Activated T-helper 9 cell treated with anti-CD3 and anti-CD28 coated beads, Interleukin-2, amount 50 U/mL, for 16 hours (primary cell): Measurements from ENCODE around the gene GRID1.

Experiments
- DNase-seq: peaks from one replicate; pipeline ENCODE4 v3.0.0-alpha.2; 2020; ENCODE audit warnings: low read depth

Gene GRID1

GRCh38 chr10:86265236-86265894 lies 101.2 kb downstream of the GRID1 start:
- DNase-seq, result no peak

GRCh38 chr10:86264481-86265231 lies 101.9 kb downstream of the GRID1 start:
- no peak for DNase-seq

GRCh38 chr10:86263907-86264306 lies 102.7 kb downstream of the GRID1 start:
- no peak for DNase-seq

GRCh38 chr10:86263209-86263608 lies 103.4 kb downstream of the GRID1 start:
- DNase-seq, result no peak

- DNase-seq, result no peak
Observed at GRCh38 chr10:86262688-86263181, 103.9 kb downstream of the GRID1 start.

- no peak for DNase-seq
Observed at GRCh38 chr10:86261941-86262687, 104.5 kb downstream of the GRID1 start.

- DNase-seq, result no peak
Observed at GRCh38 chr10:86261470-86261869, 105.1 kb downstream of the GRID1 start.

GRCh38 chr10:86260564-86260963 lies 106.0 kb downstream of the GRID1 start:
- DNase-seq, result no peak

GRCh38 chr10:86259901-86260562 lies 106.6 kb downstream of the GRID1 start:
- no peak for DNase-seq

GRCh38 chr10:86258941-86259340 lies 107.7 kb downstream of the GRID1 start:
- no peak for DNase-seq

GRCh38 chr10:86258499-86258898 lies 108.1 kb downstream of the GRID1 start:
- DNase-seq, result no peak

GRCh38 chr10:86257683-86258082 lies 108.9 kb downstream of the GRID1 start:
- DNase-seq, result no peak

GRCh38 chr10:86256690-86257315 lies 109.8 kb downstream of the GRID1 start:
- DNase-seq, result no peak

- DNase-seq, result no peak
Observed at GRCh38 chr10:86255405-86256251, 111.0 kb downstream of the GRID1 start.

GRCh38 chr10:86254526-86255174 lies 111.9 kb downstream of the GRID1 start:
- no peak for DNase-seq

- no peak for DNase-seq
Observed at GRCh38 chr10:86254081-86254480, 112.5 kb downstream of the GRID1 start.

GRCh38 chr10:86253091-86254072 lies 113.2 kb downstream of the GRID1 start:
- no peak for DNase-seq

GRCh38 chr10:86252556-86252955 lies 114.0 kb downstream of the GRID1 start:
- no peak for DNase-seq

- no peak for DNase-seq
Observed at GRCh38 chr10:86252079-86252478, 114.5 kb downstream of the GRID1 start.
